ENCODE measurements around the gene UBE2S. TPM values are rescaled to one million over a fixed set of nuclear protein-coding genes. Genes with fewer than 3 reads are reported as not detected.

Gene UBE2S
- total RNA-seq, 1 experiment from 2014 or later: 393 TPM

- DNase-seq: peak; percentile 73
- WGBS (ENCODE audit: extremely low coverage, insufficient read length, low lambda C conversion rate): no CpG with 5 or more reads among the region's 7 CpGs
- Histone ChIP-seq H3K9me3 (ENCODE audit: control insufficient read depth, low read depth, low read length) (no peaks in the 10 kb centered on the region), H4K91ac (ENCODE audit: insufficient read length, low read depth, low read length) (no peak overlapping the region), H3T11ph (ENCODE audit: low read length) (no peak overlapping the region), H2BK120ac (ENCODE audit: low read depth, low read length, poor library complexity, severe bottlenecking) (no peak overlapping the region), H3K27me3 (ENCODE audit: insufficient read depth, low read length) (no peaks in the 10 kb centered on the region), H3K79me2 (ENCODE audit: insufficient read depth, low read length) (no peaks in the 10 kb centered on the region), H2BK5ac (ENCODE audit: insufficient read length, low read length) (no peak overlapping the region), H3K14ac (ENCODE audit: insufficient read depth, low read length) (no peak overlapping the region), H2BK20ac (ENCODE audit: low read depth, low read length, poor library complexity, severe bottlenecking) (no peak overlapping the region), H3K23me2 (ENCODE audit: insufficient read length, low read depth, low read length, poor library complexity, severe bottlenecking) (no peaks in the 10 kb centered on the region), H3K4me1 (ENCODE audit: insufficient read depth, low read length) (peaks cover 3% of the 10 kb centered on the region), H2AFZ (ENCODE audit: low read length) (no peak overlapping the region), H4K5ac (ENCODE audit: insufficient read length, low read depth, low read length) (no peak overlapping the region), H2BK15ac (ENCODE audit: low read depth, low read length) (no peak overlapping the region), H3K56ac (ENCODE audit: insufficient read length, low read depth, low read length) (no peak overlapping the region), H4K8ac (replicated peaks; ENCODE audit: insufficient read length, low read depth, low read length) (no peak overlapping the region), H3K23ac (ENCODE audit: insufficient read length, low read depth, low read length) (no peak overlapping the region), H3K79me1 (ENCODE audit: insufficient read depth, low read depth, low read length, poor library complexity, severe bottlenecking) (no peaks in the 10 kb centered on the region), H3K27ac (ENCODE audit: insufficient read length, low read depth, low read length) (no peak overlapping the region), H2AK5ac (ENCODE audit: insufficient read length, low read length) (no peak overlapping the region), H3K9ac (ENCODE audit: extremely low read depth, insufficient read length, low read length) (no peak overlapping the region), H2BK12ac (ENCODE audit: insufficient read length, low read depth, low read length) (no peak overlapping the region), H3K18ac (ENCODE audit: insufficient read length, low read depth, low read length) (no peak overlapping the region), H3K4ac (ENCODE audit: low read depth, low read length) (no peak overlapping the region), H4K20me1 (ENCODE audit: control insufficient read depth, insufficient read depth, insufficient read length) (no peaks in the 10 kb centered on the region), H3K4me2 (ENCODE audit: insufficient read depth, insufficient read length, low read length) (no peak overlapping the region)
- H3K4me3 Mint-ChIP-seq: peak overlapping the region in 1 of 2 experiments; percentile 42; a peak in 1 of 5 replicates
- H3K4me1 Mint-ChIP-seq: peaks cover 2 to 8% of the 10 kb centered on the region in 2 experiments
- no peak overlapping the region for H3K27ac Mint-ChIP-seq
- peaks cover 36% of the 10 kb centered on the region for H3K27me3 Mint-ChIP-seq (ENCODE audit: low read depth)
- peaks cover 0 to 6% of the 10 kb centered on the region in 2 experiments; a peak in 1 of 5 replicates for H3K9me3 Mint-ChIP-seq
- peak; percentile 88 for TF ChIP-seq CTCF (conservative IDR thresholded peaks at IDR 0.05)
- H3K36me3 Mint-ChIP-seq (ENCODE audit: insufficient read depth in 1 of 3, low read depth in 3 of 3): no peaks in the 10 kb centered on the region
These were observed 10.6 kb upstream of the UBE2S start for GRCh38 chr19:55418185-55418584.
